ENCODE measurements around the gene ZRANB1.
A peak's percentile ranks its signal among the peaks of the same experiment; 100 is the strongest.

ZRANB1 gene

DNA sequence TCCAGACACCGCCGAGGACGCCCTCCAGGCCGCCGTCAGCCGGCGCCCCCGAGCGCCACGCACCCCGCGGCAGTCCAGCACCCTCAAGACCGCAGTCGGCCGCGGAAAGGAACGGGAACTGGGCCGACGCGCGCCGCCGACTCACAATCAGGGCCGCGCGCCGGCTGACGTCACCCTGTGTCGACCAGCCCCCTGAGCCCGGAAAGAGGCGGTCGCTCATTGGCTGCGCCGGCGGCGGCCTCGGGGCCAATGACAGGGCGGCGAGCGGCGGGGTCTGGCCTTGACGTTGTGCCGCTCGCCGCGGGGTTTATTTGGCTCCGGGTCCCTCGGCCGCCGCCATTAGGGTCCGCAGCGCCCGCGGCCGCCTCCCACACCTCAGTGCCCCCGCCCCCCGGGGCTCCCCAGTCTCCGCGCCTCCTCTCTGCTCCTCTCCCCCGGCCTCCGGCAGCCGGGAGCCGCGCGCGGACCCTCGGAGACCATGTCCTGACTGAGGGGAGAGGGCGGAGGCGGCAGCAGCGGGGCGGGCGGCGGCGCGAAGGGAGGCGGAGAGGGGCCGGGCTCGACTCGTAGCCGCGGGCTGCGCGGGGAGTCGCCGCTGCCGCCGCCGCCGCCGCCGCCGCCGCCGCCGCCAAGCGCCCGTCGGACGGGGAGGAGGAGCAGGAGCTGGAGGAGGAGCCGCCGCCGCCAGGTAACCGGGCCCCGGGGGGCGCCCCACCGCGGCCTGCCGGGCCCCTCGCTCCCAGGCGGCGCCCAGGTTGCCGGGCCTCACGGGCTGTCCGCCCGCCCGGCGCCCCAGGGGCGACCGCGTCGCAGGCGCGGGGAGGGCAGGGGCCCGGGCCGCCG lies 25.1 kb upstream of the ZRANB1 start:
- H3K79me2 ChIP-seq (ENCODE audit: insufficient read depth, low read length), result peaks cover 39% of the 10 kb centered on the region
- TF ChIP-seq, protein P1, sequence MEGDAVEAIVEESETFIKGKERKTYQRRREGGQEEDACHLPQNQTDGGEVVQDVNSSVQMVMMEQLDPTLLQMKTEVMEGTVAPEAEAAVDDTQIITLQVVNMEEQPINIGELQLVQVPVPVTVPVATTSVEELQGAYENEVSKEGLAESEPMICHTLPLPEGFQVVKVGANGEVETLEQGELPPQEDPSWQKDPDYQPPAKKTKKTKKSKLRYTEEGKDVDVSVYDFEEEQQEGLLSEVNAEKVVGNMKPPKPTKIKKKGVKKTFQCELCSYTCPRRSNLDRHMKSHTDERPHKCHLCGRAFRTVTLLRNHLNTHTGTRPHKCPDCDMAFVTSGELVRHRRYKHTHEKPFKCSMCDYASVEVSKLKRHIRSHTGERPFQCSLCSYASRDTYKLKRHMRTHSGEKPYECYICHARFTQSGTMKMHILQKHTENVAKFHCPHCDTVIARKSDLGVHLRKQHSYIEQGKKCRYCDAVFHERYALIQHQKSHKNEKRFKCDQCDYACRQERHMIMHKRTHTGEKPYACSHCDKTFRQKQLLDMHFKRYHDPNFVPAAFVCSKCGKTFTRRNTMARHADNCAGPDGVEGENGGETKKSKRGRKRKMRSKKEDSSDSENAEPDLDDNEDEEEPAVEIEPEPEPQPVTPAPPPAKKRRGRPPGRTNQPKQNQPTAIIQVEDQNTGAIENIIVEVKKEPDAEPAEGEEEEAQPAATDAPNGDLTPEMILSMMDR (IDR thresholded peaks at IDR 0.05; ENCODE audit: low read length), result no peak
- no peak for TF ChIP-seq EZH2 (IDR thresholded peaks at IDR 0.05; ENCODE audit: borderline replicate concordance, low read length)
- peak overlapping the region; percentile 96 for H3K4me2 ChIP-seq (ENCODE audit: low read length)
- no peak overlapping the region for H3K27ac ChIP-seq (ENCODE audit: low read depth, low read length, poor library complexity, severe bottlenecking)
- peak overlapping the region; percentile 86 for H3K9ac ChIP-seq (ENCODE audit: low read length)
- no peaks in the 10 kb centered on the region for H3K27me3 ChIP-seq (ENCODE audit: insufficient read depth, low read length)
- H3K4me1 ChIP-seq (ENCODE audit: insufficient read depth, low read length, severe bottlenecking), result peaks cover 22% of the 10 kb centered on the region
- H2AFZ ChIP-seq (ENCODE audit: low read length), result 0 out of 2 replicates have a peak overlapping the region, but pooled peaks have one; percentile 27
- no peaks in the 10 kb centered on the region for H3F3A ChIP-seq (ENCODE audit: insufficient read depth, low read length)
- no peaks in the 10 kb centered on the region for H3K36me3 ChIP-seq (ENCODE audit: insufficient read depth, low read length)
- no peaks in the 10 kb centered on the region for H3K9me2 ChIP-seq (ENCODE audit: low read depth, low read length)
- peak overlapping the region; percentile 71 for H3K4me3 ChIP-seq (ENCODE audit: low read depth, low read length, poor library complexity, severe bottlenecking)
- H3K9me3 ChIP-seq (ENCODE audit: low read length), result no peaks in the 10 kb centered on the region
- no peaks in the 10 kb centered on the region for H4K20me1 ChIP-seq (ENCODE audit: insufficient read depth, low read length)

DNA sequence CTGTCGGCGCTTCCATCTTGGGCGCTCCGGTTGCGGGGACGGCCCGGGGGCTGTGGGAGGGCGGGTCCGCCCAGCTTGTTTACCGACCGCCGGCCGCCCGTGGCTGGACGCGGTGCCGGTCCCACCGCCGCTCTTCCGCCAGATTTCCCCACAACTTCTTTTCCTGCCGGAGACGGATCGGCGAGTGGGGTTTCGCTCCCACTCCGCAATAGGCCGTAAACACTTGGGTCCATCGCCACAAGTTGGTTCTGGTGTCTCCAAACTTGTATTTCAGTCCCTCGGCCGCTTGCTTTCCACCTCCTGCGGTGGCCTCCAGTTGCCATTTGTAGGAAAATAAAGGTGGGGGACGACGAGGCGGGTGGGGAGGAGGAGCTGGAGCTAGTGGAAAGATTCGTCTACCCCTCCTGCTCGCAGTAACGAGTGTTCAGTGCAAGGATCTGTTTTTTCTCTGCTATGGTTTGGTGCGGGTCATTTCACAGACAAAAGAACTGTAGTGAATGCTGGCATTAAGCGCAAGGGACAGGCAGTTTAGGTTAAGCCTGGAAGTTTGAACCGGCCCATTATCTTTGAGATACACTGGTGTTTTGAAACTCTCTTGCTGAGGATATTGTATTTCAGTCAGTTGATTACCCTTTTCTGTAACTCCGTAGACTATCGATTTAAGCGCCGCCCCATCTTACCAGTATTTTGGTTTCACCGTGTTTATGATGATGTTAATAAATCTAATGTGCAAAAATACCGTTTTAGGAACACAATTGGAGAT lies 24.3 kb upstream of the ZRANB1 start:
- H3K4me2 ChIP-seq (ENCODE audit: low read length), result peak overlapping the region; percentile 96
- H3K79me2 ChIP-seq (ENCODE audit: insufficient read depth, low read length), result peaks cover 44% of the 10 kb centered on the region
- no peaks in the 10 kb centered on the region for H4K20me1 ChIP-seq (ENCODE audit: insufficient read depth, low read length)
- peak overlapping the region; percentile 64 for H3K27ac ChIP-seq (ENCODE audit: low read depth, low read length, poor library complexity, severe bottlenecking)
- peaks cover 2% of the 10 kb centered on the region; the same call in 1 of the 2 replicates for H3K36me3 ChIP-seq (ENCODE audit: insufficient read depth, low read length)
- H3F3A ChIP-seq (ENCODE audit: insufficient read depth, low read length), result no peaks in the 10 kb centered on the region
- H3K9me3 ChIP-seq (ENCODE audit: low read length), result no peaks in the 10 kb centered on the region
- no peaks in the 10 kb centered on the region for H3K27me3 ChIP-seq (ENCODE audit: insufficient read depth, low read length)
- peak overlapping the region; percentile 71 for H3K4me3 ChIP-seq (ENCODE audit: low read depth, low read length, poor library complexity, severe bottlenecking)
- H3K4me1 ChIP-seq (ENCODE audit: insufficient read depth, low read length, severe bottlenecking), result peaks cover 22% of the 10 kb centered on the region
- TF ChIP-seq, protein P1 (IDR thresholded peaks at IDR 0.05; ENCODE audit: low read length), result no peak
- TF ChIP-seq EZH2 (IDR thresholded peaks at IDR 0.05; ENCODE audit: borderline replicate concordance, low read length), result no peak
- no peaks in the 10 kb centered on the region for H3K9me2 ChIP-seq (ENCODE audit: low read depth, low read length)
- no peak overlapping the region for H2AFZ ChIP-seq (ENCODE audit: low read length)
- peak overlapping the region; percentile 86 for H3K9ac ChIP-seq (ENCODE audit: low read length)

DNA sequence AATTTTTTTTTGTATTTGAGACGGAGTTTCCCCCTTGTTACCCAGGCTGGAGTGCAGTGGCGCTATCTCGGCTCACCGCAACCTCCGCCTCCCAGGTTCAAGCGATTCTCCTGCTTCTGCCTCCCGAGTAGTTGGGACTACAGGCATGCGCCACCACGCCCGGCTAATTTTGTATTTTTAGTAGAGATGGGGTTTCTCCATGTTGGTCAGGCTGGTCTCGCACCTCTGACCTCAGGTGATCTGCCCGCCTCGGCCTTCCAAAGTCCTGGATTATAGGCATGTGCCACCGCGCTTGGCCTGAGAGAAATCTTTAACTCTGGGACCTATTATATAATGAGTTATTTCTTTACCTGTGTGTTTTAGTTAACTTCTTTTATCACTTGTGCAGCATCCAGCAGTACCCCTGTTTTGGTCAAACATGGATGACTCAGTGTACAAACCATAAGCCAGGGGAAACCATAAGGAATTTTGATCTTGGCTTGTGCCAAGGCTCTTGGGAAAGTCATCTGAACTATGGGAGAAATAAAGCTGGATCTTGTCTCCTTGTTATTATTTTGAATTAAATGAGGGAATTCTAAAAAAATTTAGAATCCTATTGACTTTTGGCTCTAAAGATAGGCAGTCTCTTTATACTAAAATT lies 23.6 kb upstream of the ZRANB1 start:
- H3K9me2 ChIP-seq (ENCODE audit: low read depth, low read length), result no peaks in the 10 kb centered on the region
- no peak overlapping the region for H3K27ac ChIP-seq (ENCODE audit: low read depth, low read length, poor library complexity, severe bottlenecking)
- H3K36me3 ChIP-seq (ENCODE audit: insufficient read depth, low read length), result peaks cover 8% of the 10 kb centered on the region; the same call in 1 of the 2 replicates
- H3F3A ChIP-seq (ENCODE audit: insufficient read depth, low read length), result no peaks in the 10 kb centered on the region
- H3K9ac ChIP-seq (ENCODE audit: low read length), result peak overlapping the region; percentile 86
- no peak overlapping the region for H2AFZ ChIP-seq (ENCODE audit: low read length)
- peak overlapping the region; percentile 96 for H3K4me2 ChIP-seq (ENCODE audit: low read length)
- no peaks in the 10 kb centered on the region for H3K9me3 ChIP-seq (ENCODE audit: low read length)
- H3K4me3 ChIP-seq (ENCODE audit: low read depth, low read length, poor library complexity, severe bottlenecking), result peak overlapping the region; percentile 71
- no peaks in the 10 kb centered on the region for H4K20me1 ChIP-seq (ENCODE audit: insufficient read depth, low read length)
- peaks cover 51% of the 10 kb centered on the region for H3K79me2 ChIP-seq (ENCODE audit: insufficient read depth, low read length)
- TF ChIP-seq, protein P1 (IDR thresholded peaks at IDR 0.05; ENCODE audit: low read length), result no peak
- TF ChIP-seq EZH2 (IDR thresholded peaks at IDR 0.05; ENCODE audit: borderline replicate concordance, low read length), result no peak
- no peaks in the 10 kb centered on the region for H3K27me3 ChIP-seq (ENCODE audit: insufficient read depth, low read length)
- peaks cover 22% of the 10 kb centered on the region for H3K4me1 ChIP-seq (ENCODE audit: insufficient read depth, low read length, severe bottlenecking)

Measured in OCI-LY1 (cell line).